ENCODE data around the gene PALB2. TPM values are rescaled to one million over a fixed set of nuclear protein-coding genes. Genes with fewer than 3 reads are reported as not detected.
A peak's percentile ranks its signal among the peaks of the same experiment; 100 is the strongest.

Gene PALB2
- total RNA-seq, 1 donor from 2014 or later = 12.7 TPM

GRCh38 chr16:23562505-23562904 is 78.6 kb downstream of the PALB2 start:
- no peaks in the 10 kb centered on the region for H3K9me3 ChIP-seq
- ATAC-seq (no peak), DNase-seq (no peak)
- H3K4me3 ChIP-seq = no peak overlapping the region
- TF ChIP-seq, protein P1, sequence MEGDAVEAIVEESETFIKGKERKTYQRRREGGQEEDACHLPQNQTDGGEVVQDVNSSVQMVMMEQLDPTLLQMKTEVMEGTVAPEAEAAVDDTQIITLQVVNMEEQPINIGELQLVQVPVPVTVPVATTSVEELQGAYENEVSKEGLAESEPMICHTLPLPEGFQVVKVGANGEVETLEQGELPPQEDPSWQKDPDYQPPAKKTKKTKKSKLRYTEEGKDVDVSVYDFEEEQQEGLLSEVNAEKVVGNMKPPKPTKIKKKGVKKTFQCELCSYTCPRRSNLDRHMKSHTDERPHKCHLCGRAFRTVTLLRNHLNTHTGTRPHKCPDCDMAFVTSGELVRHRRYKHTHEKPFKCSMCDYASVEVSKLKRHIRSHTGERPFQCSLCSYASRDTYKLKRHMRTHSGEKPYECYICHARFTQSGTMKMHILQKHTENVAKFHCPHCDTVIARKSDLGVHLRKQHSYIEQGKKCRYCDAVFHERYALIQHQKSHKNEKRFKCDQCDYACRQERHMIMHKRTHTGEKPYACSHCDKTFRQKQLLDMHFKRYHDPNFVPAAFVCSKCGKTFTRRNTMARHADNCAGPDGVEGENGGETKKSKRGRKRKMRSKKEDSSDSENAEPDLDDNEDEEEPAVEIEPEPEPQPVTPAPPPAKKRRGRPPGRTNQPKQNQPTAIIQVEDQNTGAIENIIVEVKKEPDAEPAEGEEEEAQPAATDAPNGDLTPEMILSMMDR (IDR thresholded peaks at IDR 0.05) = no peak
- peaks cover 17% of the 10 kb centered on the region for H3K4me1 ChIP-seq
- H3K27me3 ChIP-seq (ENCODE audit: low read depth) = no peaks in the 10 kb centered on the region
- intact Hi-C loops (cut with DNase I) = no loop called here
- no peak overlapping the region for H3K27ac ChIP-seq
- peaks cover 86% of the 10 kb centered on the region for H3K36me3 ChIP-seq

DNA sequence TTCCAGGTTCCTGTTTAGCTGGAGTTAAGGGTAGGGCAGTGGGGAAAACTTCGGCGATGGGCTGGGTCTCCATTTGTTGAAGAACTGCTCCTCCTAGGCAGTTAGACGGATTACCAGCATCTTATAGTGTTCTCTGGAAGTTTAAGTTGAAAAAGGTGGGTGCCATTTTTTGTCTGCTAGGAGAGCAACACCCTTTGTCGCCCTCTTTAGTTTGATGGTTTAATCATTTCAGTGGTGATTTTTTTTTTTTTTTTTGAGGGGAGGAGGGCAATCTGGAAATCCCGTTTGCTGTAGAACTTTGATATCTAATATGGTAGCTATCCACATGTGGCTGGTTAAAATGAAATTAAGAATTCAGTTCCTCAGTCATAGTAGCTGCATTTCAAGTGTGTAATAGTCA is 79.5 kb downstream of the PALB2 start:
- TF ChIP-seq, protein P1 (IDR thresholded peaks at IDR 0.05) = no peak
- Histone ChIP-seq H3K9me3 (no peaks in the 10 kb centered on the region), H3K4me3 (no peak overlapping the region), H3K27ac (no peak overlapping the region), H3K4me1 (peaks cover 21% of the 10 kb centered on the region), H3K36me3 (peaks cover 76% of the 10 kb centered on the region), H3K27me3 (ENCODE audit: low read depth) (no peaks in the 10 kb centered on the region)
- no peak for DNase-seq
- intact Hi-C loops (cut with DNase I) = no loop called here
- no peak for ATAC-seq

DNA sequence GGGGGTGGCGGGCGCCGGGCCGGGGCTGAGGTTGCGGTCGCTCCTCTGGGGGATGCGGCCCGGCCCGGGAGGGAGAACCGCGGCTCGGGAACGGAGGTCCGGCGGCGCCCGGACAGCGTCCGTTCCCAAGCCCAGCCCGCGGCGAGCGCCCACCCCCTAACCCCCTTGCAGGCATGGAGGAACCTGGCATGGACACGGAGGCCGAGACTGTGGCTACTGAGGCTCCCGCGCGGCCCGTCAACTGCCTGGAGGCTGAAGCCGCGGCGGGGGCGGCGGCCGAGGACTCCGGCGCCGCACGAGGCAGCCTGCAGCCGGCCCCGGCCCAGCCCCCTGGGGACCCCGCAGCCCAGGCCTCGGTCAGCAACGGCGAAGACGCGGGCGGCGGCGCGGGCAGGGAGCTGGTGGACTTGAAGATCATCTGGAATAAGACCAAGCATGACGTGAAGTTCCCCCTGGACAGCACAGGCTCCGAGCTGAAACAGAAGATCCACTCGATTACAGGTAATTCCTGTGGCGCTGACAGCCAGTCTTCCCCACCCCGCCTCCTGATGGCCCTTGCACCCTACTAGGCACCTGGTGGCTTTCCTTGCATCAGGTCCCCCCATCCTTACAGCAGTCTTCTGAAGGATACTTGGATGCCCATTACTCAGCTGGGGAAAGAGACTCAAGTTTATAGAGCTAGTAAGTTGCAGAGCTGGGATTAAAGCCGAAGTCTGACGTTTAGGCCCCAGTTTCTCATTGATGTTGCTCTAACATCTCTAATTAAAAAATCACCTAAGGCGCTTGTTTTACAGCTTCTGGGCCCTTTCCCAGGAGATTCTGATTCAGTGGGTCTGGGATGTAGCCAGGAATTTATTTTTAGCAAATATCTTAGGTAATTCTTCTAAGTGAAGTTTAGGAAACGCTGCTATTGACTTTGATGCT is 83.1 kb downstream of the PALB2 start:
- peak overlapping the region; percentile 87 for H3K27ac ChIP-seq
- H3K4me1 ChIP-seq = peaks cover 27% of the 10 kb centered on the region
- peak overlapping the region; percentile 89 for H3K4me3 ChIP-seq
- no peaks in the 10 kb centered on the region for H3K27me3 ChIP-seq (ENCODE audit: low read depth)
- no peaks in the 10 kb centered on the region for H3K9me3 ChIP-seq
- peaks cover 41% of the 10 kb centered on the region for H3K36me3 ChIP-seq
- intact Hi-C loops (cut with DNase I) = no loop called here
- no peak for DNase-seq
- TF ChIP-seq, protein P1 (IDR thresholded peaks at IDR 0.05) = no peak
- peak; percentile 10 to 30 for ATAC-seq

DNA sequence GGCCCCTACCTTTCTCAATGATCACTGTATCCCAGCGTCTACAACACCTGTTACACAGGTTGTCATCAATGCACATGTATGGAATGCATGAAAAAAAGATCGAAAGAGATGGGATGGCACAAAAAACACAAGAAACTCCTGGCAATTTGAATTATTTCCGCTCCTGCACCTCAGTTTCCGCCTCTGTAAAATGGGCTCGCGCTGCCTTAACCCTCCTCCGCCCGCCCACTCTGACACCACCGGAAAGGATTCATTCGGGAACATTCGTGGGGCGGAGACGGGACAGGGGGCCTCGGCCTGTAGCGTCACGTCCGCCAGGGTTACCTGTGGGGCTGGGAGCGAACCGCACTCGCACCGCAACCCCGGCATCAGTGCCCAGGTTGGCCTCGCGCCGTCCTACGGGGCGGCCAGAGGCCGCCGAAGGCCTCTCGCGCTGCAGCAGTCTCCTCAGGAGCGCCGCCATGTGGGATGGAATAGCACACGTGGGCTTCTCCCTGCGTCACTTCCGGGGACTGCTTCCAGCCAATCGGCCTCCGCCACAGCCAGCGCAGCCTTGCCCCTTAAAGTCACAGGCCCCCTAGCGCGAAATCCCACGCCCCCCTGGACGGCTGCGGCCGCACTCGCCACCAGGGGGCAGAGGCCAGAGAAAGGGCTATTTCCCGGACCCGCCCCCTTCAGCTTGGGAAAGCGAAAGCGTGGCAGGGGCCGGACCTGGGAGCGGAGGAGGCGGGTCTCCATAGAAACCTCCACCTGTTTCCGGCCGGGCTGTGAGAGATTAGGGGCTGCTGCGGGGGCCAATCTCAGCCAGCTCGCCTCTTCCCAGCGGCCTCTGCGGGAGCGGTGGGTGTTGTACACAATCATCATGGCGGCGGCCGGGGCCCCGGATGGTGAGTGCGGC is 84.0 kb downstream of the PALB2 start, which contains the start of the genes EARS2 and UBFD1:
Gene EARS2 (minus strand): TSS at position 470 of the 898 bp plus-strand sequence. CDS start 7 bp downstream, at position 463.
Gene UBFD1 (plus strand): TSS at position 847 of the 898 bp plus-strand sequence. CDS start 16 bp downstream, at position 863.
- intact Hi-C loops (cut with DNase I) = no loop called here
- TF ChIP-seq, protein P1 (IDR thresholded peaks at IDR 0.05) = peak; percentile 97
- DNase-seq (peak; percentile 98), ATAC-seq (peak; percentile 98 to 99)
- no peaks in the 10 kb centered on the region for H3K9me3 ChIP-seq
- peak within 1 kb of the TSS; percentile 87 for H3K27ac ChIP-seq
- no peaks in the 10 kb centered on the region for H3K27me3 ChIP-seq (ENCODE audit: low read depth)
- peaks cover 27% of the 10 kb centered on the region for H3K4me1 ChIP-seq
- peak within 1 kb of the TSS; percentile 89 for H3K4me3 ChIP-seq
- peaks cover 40% of the 10 kb centered on the region for H3K36me3 ChIP-seq

DNA sequence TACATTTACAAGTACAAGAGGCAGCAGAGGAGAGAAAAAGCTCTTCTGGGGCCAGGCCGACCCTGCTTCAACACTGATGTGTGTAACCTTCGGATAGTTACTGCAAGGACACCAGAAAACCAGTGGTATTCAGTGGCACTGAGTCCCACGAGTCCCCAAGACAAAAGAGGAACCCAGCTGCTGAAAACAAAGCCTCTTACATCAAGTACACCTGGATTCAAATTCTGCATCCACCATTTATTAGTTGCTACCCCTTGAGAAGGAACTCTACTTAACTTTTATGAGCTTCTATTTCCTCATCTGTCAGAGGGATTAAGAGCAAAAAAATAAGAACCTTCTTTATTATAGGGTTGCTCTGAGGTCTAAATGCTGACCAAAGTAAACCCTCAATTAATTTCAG is 86.6 kb downstream of the PALB2 start:
- no peak overlapping the region for H3K27ac ChIP-seq
- TF ChIP-seq, protein P1 (IDR thresholded peaks at IDR 0.05) = no peak
- H3K9me3 ChIP-seq = no peaks in the 10 kb centered on the region
- no peak overlapping the region for H3K4me3 ChIP-seq
- H3K36me3 ChIP-seq = peaks cover 40% of the 10 kb centered on the region
- peak; percentile 14 for DNase-seq
- no peak for ATAC-seq
- no peaks in the 10 kb centered on the region for H3K27me3 ChIP-seq (ENCODE audit: low read depth)
- H3K4me1 ChIP-seq = peaks cover 23% of the 10 kb centered on the region
- intact Hi-C loops (cut with DNase I) = no loop called here

All from lower lobe of right lung (tissue), 2 donors.